HG03378 (cell line): ENCODE measurements around the gene SEPTIN7.

Experiments used
- ATAC-seq: cut with Tn5 transposase; IDR thresholded peaks from one replicate; pipeline ENCODE4 v1.9.1; 2021; ENCODE audit warnings: mild to moderate bottlenecking, moderate library complexity; ENCODE audit not compliant: unreplicated experiment

Gene SEPTIN7

DNA sequence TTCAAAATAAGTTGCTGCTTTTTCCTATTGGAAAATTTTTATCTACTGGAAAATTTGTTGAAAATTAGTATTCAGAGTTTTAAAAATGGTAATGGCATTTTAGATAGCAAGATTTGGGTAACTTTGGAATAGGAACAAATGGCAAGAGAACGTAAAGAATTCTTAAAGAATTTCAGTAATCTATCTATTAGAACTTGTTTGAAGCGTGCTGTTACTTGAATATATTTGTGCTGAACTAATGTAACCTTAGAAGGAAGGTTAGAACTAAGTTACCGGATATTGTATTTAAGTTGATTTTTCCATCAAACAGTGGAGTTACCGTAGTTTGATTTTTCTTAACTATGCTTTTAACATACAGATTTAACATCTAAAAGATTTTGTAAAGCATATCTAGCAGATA is 25.9 kb downstream of the SEPTIN7 start:
- no peak for ATAC-seq

DNA sequence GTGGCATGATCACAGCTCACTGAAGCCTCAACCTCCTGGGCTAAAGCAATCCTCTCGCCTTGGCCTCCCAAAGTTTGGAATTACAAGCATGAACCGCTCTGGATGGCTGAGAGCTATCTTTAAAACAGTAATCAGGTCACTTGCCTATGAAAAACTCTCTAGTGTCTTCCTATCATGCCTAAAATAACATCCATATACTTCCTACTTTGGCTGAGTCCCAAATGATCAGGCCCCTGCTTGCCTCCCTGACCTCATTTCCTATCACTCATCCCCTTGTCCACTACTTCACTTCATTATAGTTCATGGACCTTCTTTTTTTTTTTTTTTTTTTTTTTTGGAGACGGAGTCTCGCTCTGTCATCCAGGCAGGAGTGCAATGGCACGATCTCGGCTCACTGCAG is 28.0 kb downstream of the SEPTIN7 start:
- no peak for ATAC-seq

DNA sequence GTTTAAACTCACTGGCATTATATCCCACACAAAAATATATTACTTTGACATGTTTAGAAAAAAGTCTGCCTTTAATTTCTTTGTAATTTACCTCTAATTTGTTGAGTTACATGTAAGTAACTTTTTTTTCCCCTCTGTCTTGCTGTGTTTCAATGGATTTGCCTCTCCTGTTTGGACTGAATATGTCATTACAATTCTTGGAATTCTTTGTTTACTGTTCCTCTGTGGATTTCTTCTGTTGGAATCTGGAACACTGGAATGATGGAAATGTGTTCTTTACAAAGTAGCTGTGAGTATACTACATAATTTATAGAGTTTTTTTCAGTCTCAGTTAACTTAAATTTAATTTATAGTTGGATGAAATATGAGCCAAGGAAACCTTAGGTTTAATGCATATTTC is 30.4 kb downstream of the SEPTIN7 start:
- ATAC-seq = no peak

DNA sequence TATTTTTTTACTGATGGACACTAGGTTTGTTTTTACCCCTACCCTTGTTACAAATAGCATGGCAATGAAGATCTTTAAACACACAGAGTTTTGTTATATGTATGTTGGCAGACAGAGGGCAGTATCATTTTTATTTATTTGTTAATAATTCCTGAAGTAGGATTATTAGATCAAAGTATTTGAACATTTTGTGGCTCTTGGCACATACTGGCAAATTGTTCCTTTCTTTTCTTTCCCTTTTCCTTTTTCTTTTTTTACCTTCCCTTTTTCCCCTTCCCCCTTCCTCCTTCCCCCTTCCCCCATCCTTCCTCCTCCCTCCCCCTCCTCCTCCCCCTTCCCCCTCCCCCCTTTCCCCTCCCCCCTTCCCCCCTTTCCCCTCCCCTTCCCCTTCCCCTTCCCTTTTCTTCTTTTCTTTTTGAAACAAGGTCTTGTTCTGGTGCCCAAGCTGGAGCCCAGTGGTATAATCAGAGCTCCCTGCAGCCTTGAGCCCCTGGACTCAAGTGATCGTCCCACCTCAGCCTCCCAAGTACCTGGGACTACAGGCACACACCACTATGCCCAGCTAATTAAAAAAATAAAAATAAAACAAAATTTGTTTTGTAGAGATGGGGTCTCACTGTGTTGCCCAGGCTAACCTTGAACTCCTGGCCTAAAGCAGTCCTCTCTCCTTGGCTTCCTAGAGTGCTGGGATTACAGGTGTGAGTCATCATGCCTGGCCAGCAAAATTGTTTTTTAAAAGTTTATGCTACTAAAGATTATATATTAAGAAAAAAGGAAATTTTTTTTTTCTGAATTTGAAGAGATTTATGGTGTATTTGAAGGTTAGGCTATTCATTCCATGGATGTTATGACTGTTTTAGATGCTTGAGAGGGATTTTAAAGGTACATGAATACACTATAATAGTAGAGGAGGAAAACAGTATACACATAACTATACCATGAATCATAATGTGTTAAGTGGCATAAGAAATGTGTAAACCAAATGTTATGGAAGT is 39.3 kb downstream of the SEPTIN7 start:
- ATAC-seq = no peak

DNA sequence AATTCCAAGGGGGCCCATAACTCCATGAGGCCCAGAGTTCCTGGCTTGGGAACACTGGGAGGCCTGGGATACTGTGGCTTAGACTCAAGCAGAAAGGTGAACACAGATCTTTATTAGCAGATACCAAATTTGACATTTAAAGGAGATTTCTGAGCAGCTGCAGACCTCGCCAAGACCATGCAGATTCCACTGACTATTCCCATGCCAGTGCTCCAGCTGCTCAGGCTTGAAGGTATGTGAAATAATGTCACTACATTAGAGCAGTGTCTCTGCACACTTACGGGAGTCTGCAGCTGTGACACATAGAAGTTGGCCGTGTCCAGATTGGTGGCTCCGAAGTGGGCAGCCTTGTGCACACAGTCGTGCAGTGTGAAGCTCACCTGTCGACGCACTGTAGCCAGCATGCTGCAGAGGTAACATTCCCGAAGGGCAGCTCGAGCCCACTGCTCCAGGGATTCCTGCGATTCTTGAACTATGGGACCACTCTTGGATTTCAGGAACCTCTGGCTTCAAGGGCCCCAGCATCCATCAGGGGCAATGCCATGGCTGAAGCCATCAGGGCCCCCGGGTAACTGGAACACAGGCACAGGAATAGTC is 46.1 kb downstream of the SEPTIN7 start:
- no peak for ATAC-seq

DNA sequence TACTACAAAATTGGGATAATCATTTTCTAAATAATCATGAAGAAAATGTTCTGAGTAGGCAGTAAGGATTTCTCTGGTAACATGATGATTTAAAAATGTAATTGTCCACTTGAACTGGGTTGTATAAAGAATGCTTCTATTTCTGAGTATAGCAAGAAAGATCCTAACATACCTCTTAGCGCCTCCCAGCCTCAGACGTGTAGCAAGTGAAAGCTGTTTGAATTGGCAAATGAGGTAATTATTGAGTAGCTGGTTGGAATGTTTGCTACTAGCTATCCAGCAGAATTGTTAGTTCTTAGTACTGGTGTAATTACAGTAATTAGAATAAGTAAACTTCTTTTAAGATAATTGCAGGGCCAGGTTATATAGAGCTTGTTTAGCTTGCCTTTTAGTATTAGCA is 47.9 kb downstream of the SEPTIN7 start:
- no peak for ATAC-seq

DNA sequence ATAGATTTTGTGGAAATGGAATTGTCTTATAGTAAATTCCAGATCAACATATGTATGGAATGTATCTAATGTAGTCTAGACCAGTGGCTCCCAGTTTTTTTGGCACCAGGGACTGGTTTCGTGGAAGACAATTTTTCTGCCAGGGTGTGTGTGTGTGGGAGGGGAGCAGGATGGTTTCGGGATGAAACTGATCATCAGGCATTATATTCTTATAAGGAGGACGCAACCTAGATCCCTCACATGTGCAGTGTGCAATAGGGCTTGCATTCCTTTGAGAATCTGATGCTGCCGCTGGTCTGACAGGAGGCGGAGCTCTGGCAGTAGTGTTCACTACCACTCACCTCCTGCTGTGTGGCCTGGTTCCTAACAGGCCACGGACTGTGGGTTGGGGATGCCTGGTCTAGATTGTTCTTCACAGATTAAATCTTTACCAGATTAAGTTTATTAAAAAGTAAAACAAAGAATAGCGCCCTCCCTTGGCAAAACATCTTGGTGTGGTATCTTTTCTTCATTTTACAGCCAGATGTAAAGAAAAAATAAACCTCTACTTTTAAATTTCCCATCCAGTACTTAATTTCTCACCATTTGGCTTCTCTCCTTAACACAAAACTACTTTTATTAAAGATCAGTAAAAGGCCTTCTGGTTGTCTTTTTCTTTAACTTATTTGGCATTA is 48.4 kb downstream of the SEPTIN7 start:
- ATAC-seq = no peak

DNA sequence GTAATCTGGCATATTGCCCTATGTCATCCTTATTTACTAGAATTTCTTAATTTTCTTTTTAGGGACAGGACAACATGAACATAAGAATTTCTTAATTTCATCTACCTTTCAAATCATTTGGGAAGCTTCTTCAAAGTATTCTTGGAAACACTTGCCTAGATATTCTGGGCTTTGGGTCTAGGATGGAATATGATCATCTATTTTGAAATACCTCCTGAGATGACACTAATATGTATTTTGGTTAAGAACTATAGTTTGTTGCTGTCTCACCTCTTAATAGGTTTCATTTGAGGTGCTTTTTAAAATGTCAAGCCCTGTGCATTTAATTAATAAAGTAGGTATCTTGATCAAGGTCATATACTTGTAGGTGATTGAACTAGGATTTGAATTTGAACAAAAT is 49.1 kb downstream of the SEPTIN7 start:
- no peak for ATAC-seq
